Measurements from ENCODE around the gene IL37.

- TF ChIP-seq CTCF (conservative IDR thresholded peaks at IDR 0.05; ENCODE audit: low read depth, low read length): no peak
- no peak for TF ChIP-seq EZH2 (IDR thresholded peaks at IDR 0.05; ENCODE audit: low read length, unreplicated experiment)
These were observed 21.0 kb upstream of the IL37 start for GRCh38 chr2:112889976-112890375.

All from PC-3 (cell line).